Keratinocyte (primary cell): ENCODE measurements around the gene C13orf42.

Source experiments
- CTCF ChIP-seq, 3 experiments: IDR thresholded peaks in 1 of 3; conservative IDR thresholded peaks in 1 of 3; optimal IDR thresholded peaks in 1 of 3; 2 replicates in 2 of 3; 3 replicates in 1 of 3; pipeline versions ENCODE3 to v1.5.1; 2011; ENCODE audit warnings: low read length in 3 of 3, mild to moderate bottlenecking in 3 of 3, moderate library complexity in 2 of 3, control low read depth in 1 of 3, inconsistent platforms in 1 of 3; ENCODE audit not compliant: insufficient read depth in 2 of 3; ENCODE audit errors: extremely low read depth in 1 of 3
- EZH2 ChIP-seq: IDR thresholded peaks from one replicate; pipeline ENCODE4 v1.6.1; 2012; ENCODE audit warnings: inconsistent platforms, mild to moderate bottlenecking, low read length, moderate library complexity

DNA sequence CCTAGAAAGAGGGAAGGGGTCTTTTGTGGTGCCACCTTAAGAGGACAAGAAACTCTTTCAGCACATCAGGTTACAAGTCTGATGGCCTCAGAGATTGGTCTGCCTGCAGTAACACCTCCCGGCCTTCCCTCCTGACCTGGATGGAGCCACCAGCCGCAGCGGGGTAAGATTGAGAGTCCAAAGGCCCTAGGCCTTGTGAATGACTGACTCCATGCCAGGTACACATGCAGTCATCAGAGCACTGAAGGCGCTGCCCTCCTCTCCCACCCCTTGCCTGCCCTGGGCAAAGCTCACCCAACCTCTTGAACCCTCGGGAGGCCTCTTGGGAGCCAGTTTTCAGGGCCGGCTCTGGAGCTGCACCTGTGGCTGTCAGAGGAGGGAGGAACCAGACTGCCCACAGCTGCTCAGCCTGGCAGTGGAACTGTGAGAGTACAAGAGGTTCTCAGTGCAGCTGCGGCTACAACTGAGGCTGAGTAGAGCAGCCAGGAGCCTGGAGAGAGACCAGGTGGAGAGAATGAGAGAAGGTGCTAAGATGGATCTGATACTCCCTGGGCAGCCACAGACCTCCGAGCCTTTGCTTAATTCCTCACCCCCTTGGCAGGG, 23.8 kb upstream of the C13orf42 start:
- TF ChIP-seq CTCF (optimal IDR thresholded peaks at IDR 0.05 in 1 of 3, IDR thresholded peaks at IDR 0.05 in 1 of 3, conservative IDR thresholded peaks at IDR 0.05 in 1 of 3; ENCODE audit: extremely low read depth in 1 of 3, insufficient read depth in 2 of 3, low read length in 3 of 3), result no peak
- TF ChIP-seq EZH2, result no peak
